A673 (cell line): Measurements from ENCODE around the gene AQP3. TPM values are rescaled to one million over a fixed set of nuclear protein-coding genes. Genes with fewer than 3 reads are reported as not detected.

ENCODE experiments used
- BruUV-seq: library from RNA; stranded (reverse); fragments of 400-500 nt; replicated peaks from 2 replicates; lab custom pipeline; 2021; lab: Mats Ljungman, UMichigan
- CTCF ChIA-PET: fragments of 300-600 bp; sonication (Branson Sonifier 250); formaldehyde crosslinking; loops from one replicate; lab custom pipeline; 2022; ENCODE audit warnings: antibody characterized with exemption; lab: Charles Lee
- POLR2A ChIA-PET: fragments of 300-600 bp; sonication (Branson Sonifier 250); formaldehyde crosslinking; loops from one replicate; lab custom pipeline; 2022; ENCODE audit warnings: antibody characterized with exemption; ENCODE audit not compliant: low non-redundant PET; lab: Charles Lee
- DNase-seq: peaks from one replicate; pipeline ENCODE4 v3.0.0-alpha.2; 2015; ENCODE audit warnings: low spot score
- H3K27ac ChIP-seq: fragments of 200-600 bp; sonication (generic); 2 replicates; pipeline ENCODE4 v1.5.1; 2016; ENCODE audit warnings: mixed run types, low read depth, mild to moderate bottlenecking, mixed read lengths, antibody characterized with exemption, low read length; ENCODE audit not compliant: poor library complexity, severe bottlenecking
- H3K27me3 ChIP-seq: fragments of 200-600 bp; sonication (generic); replicated peaks from 2 replicates; pipeline ENCODE4 v1.6.1; 2017; ENCODE audit warnings: mixed run types, low read depth, mild to moderate bottlenecking, mixed read lengths, antibody characterized with exemption, low read length; ENCODE audit not compliant: insufficient read depth, poor library complexity
- H3K36me3 ChIP-seq: fragments of 200-600 bp; sonication (generic); 2 replicates; pipeline ENCODE4 v1.6.1; 2016; ENCODE audit warnings: mixed run types, mild to moderate bottlenecking, mixed read lengths, antibody characterized with exemption, low read length; ENCODE audit not compliant: insufficient read depth, poor library complexity, severe bottlenecking
- H3K4me1 ChIP-seq: fragments of 200-600 bp; sonication (generic); 2 replicates; pipeline ENCODE4 v1.6.1; 2017; ENCODE audit warnings: mixed run types, mild to moderate bottlenecking, mixed read lengths, antibody characterized with exemption, low read length; ENCODE audit not compliant: insufficient read depth, poor library complexity, severe bottlenecking
- H3K4me3 ChIP-seq: fragments of 200-600 bp; sonication (generic); 2 replicates; pipeline ENCODE4 v1.5.1; 2016; ENCODE audit warnings: low read depth, mixed run types, mild to moderate bottlenecking, mixed read lengths, low read length; ENCODE audit not compliant: poor library complexity, severe bottlenecking
- H3K9me3 ChIP-seq: fragments of 200-600 bp; sonication (generic); 2 replicates; pipeline ENCODE4 v1.6.1; 2016; ENCODE audit warnings: mixed run types, low read depth, mild to moderate bottlenecking, mixed read lengths, antibody characterized with exemption, low read length; ENCODE audit not compliant: poor library complexity, severe bottlenecking
- CTCF ChIP-seq: fragments of 300-800, 200-600 bp; sonication (generic); conservative IDR thresholded peaks from 2 replicates; pipeline ENCODE4 v1.5.1; 2017; ENCODE audit warnings: low read depth, mild to moderate bottlenecking, antibody characterized with exemption, low read length, moderate library complexity, mixed read lengths
- EZH2 ChIP-seq: fragments of 200-600 bp; sonication (generic); IDR thresholded peaks from 2 replicates; pipeline ENCODE4 v1.6.1; 2017; ENCODE audit warnings: borderline replicate concordance, low read depth, mild to moderate bottlenecking, mixed read lengths, antibody characterized with exemption, low read length; ENCODE audit not compliant: poor library complexity, severe bottlenecking
- intact Hi-C: fragments of 100-400 bp; cut with micrococcal nuclease; formaldehyde crosslinking; loops from one replicate; pipeline ENCODE4 v1.10.0; 2022; ENCODE audit not compliant: unreplicated experiment
- total RNA-seq: library from RNA; stranded (reverse); gene quantifications from 2 replicates; pipeline ENCODE4 v1.2.3, GENCODE V29; 2021

Gene AQP3
- total RNA-seq, 1 experiment from 2014 or later = 0.43 TPM

- TF ChIP-seq EZH2 = no peak
- no peak for TF ChIP-seq CTCF
- Histone ChIP-seq H3K4me3 (no peak overlapping the region), H3K27me3 (no peaks in the 10 kb centered on the region), H3K27ac (no peak overlapping the region), H3K4me1 (peaks cover 3% of the 10 kb centered on the region), H3K36me3 (no peaks in the 10 kb centered on the region), H3K9me3 (no peaks in the 10 kb centered on the region)
- no peak for DNase-seq
- intact Hi-C loops = no loop called here
- no TSS peak for BruUV-seq
- CTCF ChIA-PET = no interaction called here
- POLR2A ChIA-PET = no interaction called here
These were observed 5.3 kb downstream of the AQP3 start for GRCh38 chr9:33442125-33442524.

GRCh38 chr9:33440609-33441008 lies 6.8 kb downstream of the AQP3 start:
- H3K4me1 ChIP-seq = no peaks in the 10 kb centered on the region
- ChIA-PET CTCF (no interaction called here), POLR2A (no interaction called here)
- BruUV-seq = no TSS peak
- no peaks in the 10 kb centered on the region for H3K9me3 ChIP-seq
- intact Hi-C loops = no loop called here
- DNase-seq = no peak
- no peaks in the 10 kb centered on the region for H3K27me3 ChIP-seq
- no peak overlapping the region for H3K4me3 ChIP-seq
- TF ChIP-seq EZH2 = no peak
- TF ChIP-seq CTCF = no peak
- no peak overlapping the region for H3K27ac ChIP-seq
- no peaks in the 10 kb centered on the region for H3K36me3 ChIP-seq

GRCh38 chr9:33440204-33440603 lies 7.2 kb downstream of the AQP3 start:
- BruUV-seq = no TSS peak
- no peaks in the 10 kb centered on the region for H3K9me3 ChIP-seq
- H3K27me3 ChIP-seq = no peaks in the 10 kb centered on the region
- H3K27ac ChIP-seq = no peak overlapping the region
- no peak for DNase-seq
- CTCF ChIA-PET = interaction anchor here (0.7 kb wide), 1 partner anchor 13 kb away, joined by 3 read pairs; no protein-coding TSS in a partner anchor
- POLR2A ChIA-PET = no interaction called here
- H3K36me3 ChIP-seq = no peaks in the 10 kb centered on the region
- no peak overlapping the region for H3K4me3 ChIP-seq
- intact Hi-C loops = no loop called here
- TF ChIP-seq CTCF (no peak), EZH2 (no peak)
- H3K4me1 ChIP-seq = no peaks in the 10 kb centered on the region
